IMR-90 (cell line): ENCODE data around the gene ABCA7. TPM values are rescaled to one million over a fixed set of nuclear protein-coding genes. Genes with fewer than 3 reads are reported as not detected.
A peak's percentile ranks its signal among the peaks of the same experiment; 100 is the strongest.

Source experiments
- ATAC-seq: fragments of 200-7000 bp; cut with Tn5 transposase; 2 replicates; pipeline ENCODE4 v1.9.1; 2020; ENCODE audit warnings: low read depth, mild to moderate bottlenecking, moderate library complexity
- BruUV-seq: library from RNA; stranded (reverse); fragments of 400-500 nt; replicated peaks from 2 replicates; lab custom pipeline; 2021; lab: Mats Ljungman, UMichigan
- CTCF ChIA-PET: fragments of 300-600 bp; formaldehyde crosslinking; extraction: SDS; loops from one replicate; lab custom pipeline; 2021; ENCODE audit warnings: antibody characterized with exemption; lab: Yijun Ruan, JAX
- POLR2A ChIA-PET: fragments of 300-600 bp; sonication (Branson Sonifier 250); formaldehyde crosslinking; loops from one replicate; lab custom pipeline; 2022; ENCODE audit warnings: antibody characterized with exemption; ENCODE audit not compliant: unreplicated experiment; lab: Charles Lee
- DNase-seq: peaks from one replicate; pipeline ENCODE4 v3.0.0; 2013
- H2AFZ ChIP-seq: replicated peaks from 2 replicates; pipeline ENCODE3; 2013; ENCODE audit warnings: low read length, mild to moderate bottlenecking; ENCODE audit not compliant: poor library complexity
- H2AK5ac ChIP-seq: 2 replicates; pipeline ENCODE4 v1.6.1; 2013; ENCODE audit warnings: low read depth, low read length, inconsistent platforms
- H2AK9ac ChIP-seq: replicated peaks from 2 replicates; pipeline ENCODE3; 2013; ENCODE audit warnings: mild to moderate bottlenecking, low read depth, low read length, moderate library complexity; ENCODE audit not compliant: poor library complexity
- H2BK120ac ChIP-seq: 2 replicates; pipeline ENCODE4 v1.6.1; 2013; ENCODE audit warnings: low read depth, low read length, inconsistent platforms
- H2BK15ac ChIP-seq: 3 replicates; pipeline ENCODE4 v1.6.1; 2013; ENCODE audit warnings: low read depth, low read length, inconsistent platforms
- H2BK20ac ChIP-seq: 2 replicates; pipeline ENCODE4 v1.6.1; 2013; ENCODE audit warnings: low read depth, mild to moderate bottlenecking, inconsistent platforms, low read length, moderate library complexity
- H2BK5ac ChIP-seq: 2 replicates; pipeline ENCODE4 v1.6.1; 2013; ENCODE audit warnings: mild to moderate bottlenecking, low read depth, low read length, inconsistent platforms; ENCODE audit not compliant: poor library complexity, severe bottlenecking
- H3K14ac ChIP-seq: replicated peaks from 2 replicates; pipeline ENCODE4 v1.6.1; 2013; ENCODE audit warnings: low read depth, low read length, inconsistent platforms
- H3K18ac ChIP-seq: 2 replicates; pipeline ENCODE4 v1.6.1; 2013; ENCODE audit warnings: low read depth, low read length, control low read depth
- H3K23ac ChIP-seq: 2 replicates; pipeline ENCODE4 v1.6.1; 2013; ENCODE audit warnings: low read depth, low read length, inconsistent platforms
- H3K27ac ChIP-seq: 2 replicates; pipeline ENCODE4 v1.5.1; 2013; ENCODE audit warnings: mild to moderate bottlenecking, control low read depth, low read length; ENCODE audit not compliant: insufficient read depth
- H3K27me3 ChIP-seq: 2 replicates; pipeline ENCODE4 v1.6.1; 2013; ENCODE audit warnings: low read length; ENCODE audit not compliant: control insufficient read depth, insufficient read depth
- H3K36me3 ChIP-seq: 2 replicates; pipeline ENCODE4 v1.6.1; 2013; ENCODE audit warnings: low read length, mixed read lengths; ENCODE audit not compliant: control insufficient read depth, insufficient read depth
- H3K4ac ChIP-seq: 2 replicates; pipeline ENCODE4 v1.6.1; 2013; ENCODE audit warnings: low read depth, low read length, inconsistent platforms
- H3K4me1 ChIP-seq: 2 replicates; pipeline ENCODE4 v1.6.1; 2013; ENCODE audit warnings: low read length, mixed read lengths; ENCODE audit not compliant: control insufficient read depth, insufficient read depth
- H3K4me2 ChIP-seq: 2 replicates; pipeline ENCODE4 v1.6.1; 2013; ENCODE audit warnings: low read depth, mild to moderate bottlenecking, control low read depth, low read length, moderate library complexity
- H3K4me3 ChIP-seq: 2 replicates; pipeline ENCODE4 v1.5.1; 2013; ENCODE audit warnings: low read depth, mild to moderate bottlenecking, control low read depth, low read length, moderate library complexity; ENCODE audit not compliant: insufficient read depth
- H3K56ac ChIP-seq: 2 replicates; pipeline ENCODE4 v1.6.1; 2013; ENCODE audit warnings: low read length, inconsistent platforms; ENCODE audit not compliant: insufficient read depth; ENCODE audit errors: extremely low read depth
- H3K79me1 ChIP-seq, 2 experiments: 2 replicates each; pipeline ENCODE4 v1.6.1; 2013; ENCODE audit warnings: low read length in 2 of 2, inconsistent platforms in 1 of 2, low read depth in 1 of 2
- H3K9ac ChIP-seq: 2 replicates; pipeline ENCODE4 v1.6.1; 2013; ENCODE audit warnings: low read depth, low read length, control low read depth
- H3K9me1 ChIP-seq: 2 replicates; pipeline ENCODE4 v1.6.1; 2013; ENCODE audit warnings: low read length, inconsistent platforms; ENCODE audit not compliant: insufficient read depth
- H3K9me3 ChIP-seq: 2 replicates; pipeline ENCODE4 v1.6.1; 2013; ENCODE audit warnings: low read length; ENCODE audit not compliant: control insufficient read depth, insufficient read depth
- H4K20me1 ChIP-seq: 2 replicates; pipeline ENCODE4 v1.6.1; 2013; ENCODE audit warnings: low read length, inconsistent platforms; ENCODE audit not compliant: insufficient read depth
- H4K5ac ChIP-seq: 2 replicates; pipeline ENCODE4 v1.6.1; 2013; ENCODE audit warnings: mild to moderate bottlenecking, low read depth, low read length, control low read depth
- H4K8ac ChIP-seq, 2 experiments: 2 replicates each; pipeline ENCODE4 v1.6.1; 2013; ENCODE audit warnings: low read depth in 2 of 2, low read length in 2 of 2, control low read depth in 1 of 2, inconsistent platforms in 1 of 2
- H4K91ac ChIP-seq: 2 replicates; pipeline ENCODE4 v1.6.1; 2013; ENCODE audit warnings: low read depth, low read length, inconsistent platforms; ENCODE audit not compliant: insufficient read depth
- BHLHE40 ChIP-seq: fragments of 150-350 bp; IDR thresholded peaks from 2 replicates; pipeline ENCODE4 v1.6.1; 2016; ENCODE audit warnings: mild to moderate bottlenecking, low read depth, low read length
- CEBPB ChIP-seq: IDR thresholded peaks from 2 replicates; pipeline ENCODE4 v1.6.1; 2012; ENCODE audit warnings: low read depth, low read length, improper control_type of control experiment
- CHD1 ChIP-seq: IDR thresholded peaks from 2 replicates; pipeline ENCODE4 v1.6.1; 2012; ENCODE audit warnings: low read depth, low read length, improper control_type of control experiment
- ELK1 ChIP-seq: fragments of 150-350 bp; IDR thresholded peaks from 2 replicates; pipeline ENCODE4 v1.6.1; 2016; ENCODE audit warnings: low read depth, mild to moderate bottlenecking, low read length, moderate library complexity, borderline replicate concordance
- FOS ChIP-seq: fragments of 150-350 bp; IDR thresholded peaks from 2 replicates; pipeline ENCODE4 v1.6.1; 2016; ENCODE audit warnings: low read depth, low read length
- MAFK ChIP-seq: IDR thresholded peaks from 2 replicates; pipeline ENCODE4 v1.6.1; 2012; ENCODE audit warnings: low read depth, low read length, improper control_type of control experiment
- MAZ ChIP-seq: IDR thresholded peaks from 2 replicates; pipeline ENCODE4 v1.6.1; 2012; ENCODE audit warnings: low read depth, mild to moderate bottlenecking, low read length, improper control_type of control experiment, moderate library complexity, borderline replicate concordance
- NFE2L2 ChIP-seq: fragments of 150-350 bp; IDR thresholded peaks from 2 replicates; pipeline ENCODE4 v1.6.1; 2016; ENCODE audit warnings: low read depth, mild to moderate bottlenecking, low read length
- RCOR1 ChIP-seq: IDR thresholded peaks from 2 replicates; pipeline ENCODE4 v1.6.1; 2012; ENCODE audit warnings: mild to moderate bottlenecking, low read length, improper control_type of control experiment; ENCODE audit not compliant: insufficient replicate concordance
- RFX5 ChIP-seq: IDR thresholded peaks from 2 replicates; pipeline ENCODE4 v1.8.0; 2012; ENCODE audit warnings: low read depth, mild to moderate bottlenecking, low read length, moderate library complexity
- SMC3 ChIP-seq: fragments of 150-350 bp; IDR thresholded peaks from 2 replicates; pipeline ENCODE4 v1.6.1; 2016; ENCODE audit warnings: low read depth, mild to moderate bottlenecking, antibody characterized with exemption, low read length, moderate library complexity
- USF2 ChIP-seq: fragments of 150-350 bp; IDR thresholded peaks from 2 replicates; pipeline ENCODE4 v1.6.1; 2017; ENCODE audit warnings: mild to moderate bottlenecking, antibody characterized with exemption, low read length, low read depth
- WGBS, 2 experiments: methylation state at CpG; one replicate each; pipeline versions ENCODE4 v1.1.5 to v1.1.7; 2013; ENCODE audit warnings: missing lambda C conversion rate in 2 of 2; ENCODE audit not compliant: insufficient read length in 1 of 2; ENCODE audit errors: extremely low coverage in 2 of 2; 5-methylcytosine and 5-hydroxymethylcytosine counted together
- dilution Hi-C: fragments of 300-500 bp; cut with HindIII; formaldehyde crosslinking; loops from one replicate; pipeline ENCODE4 v1.14.3; 2018; ENCODE audit warnings: low sequenced_read_pairs; ENCODE audit not compliant: unreplicated experiment
- in situ Hi-C: fragments of 300-500 bp; cut with MboI; formaldehyde crosslinking; loops from 3 replicates; pipeline ENCODE4 v1.14.3; 2019; ENCODE audit warnings: low sequenced_read_pairs, inconsistent platforms, mixed read lengths
- intact Hi-C: fragments of 100-400 bp; cut with micrococcal nuclease; formaldehyde crosslinking; loops from 2 replicates; pipeline ENCODE4 v1.10.0; 2022
- polyA plus RNA-seq, 3 experiments: library from polyadenylated mRNA; depleted of rRNA; stranded (reverse); fragments of >200 nt; gene quantifications; 2 replicates each; pipeline ENCODE4 v1.2.3, GENCODE V29; 2012; ENCODE audit warnings: low replicate concordance in 1 of 3
- total RNA-seq: library from RNA; depleted of rRNA; stranded (reverse); fragments of >200 nt; gene quantifications from 2 replicates; pipeline ENCODE4 v1.2.3, GENCODE V29; 2012

ABCA7 gene
- total and polyA plus RNA-seq, 2 of the 4 experiments (the other 2 are of a cell fraction): 0.36 to 3.3 TPM

GRCh38 chr19:1000591-1001537 is 39.0 kb upstream of the ABCA7 start (continued):
- no peak for TF ChIP-seq MAFK
- no peak for TF ChIP-seq RFX5

- Histone ChIP-seq H3K79me1 (no peaks in the 10 kb centered on the region; a peak in 1 of 4 replicates), H3K27me3 (peaks cover 34% of the 10 kb centered on the region), H2BK5ac (no peak overlapping the region), H2AK5ac (no peak overlapping the region), H3K9ac (no peak overlapping the region), H3K4me2 (no peak overlapping the region), H3K4me3 (no peak overlapping the region), H2BK15ac (peak overlapping the region; percentile 59; the same call in 1 of the 3 replicates), H3K36me3 (no peaks in the 10 kb centered on the region), H3K4me1 (no peaks in the 10 kb centered on the region), H4K8ac (no peak overlapping the region), H4K5ac (no peak overlapping the region), H2AK9ac (peak overlapping the region; percentile 78), H3K27ac (no peak overlapping the region), H3K14ac (no peak overlapping the region), H3K23ac (no peak overlapping the region), H3K18ac (no peak overlapping the region), H3K9me1 (no peaks in the 10 kb centered on the region), H2BK120ac (no peak overlapping the region), H4K20me1 (0 out of 2 replicates have a peak, but pooled peaks cover 11% of the 10 kb centered on the region), H3K4ac (no peak overlapping the region), H3K56ac (no peak overlapping the region), H2BK20ac (no peak overlapping the region), H3K9me3 (no peaks in the 10 kb centered on the region), H4K91ac (no peak overlapping the region), H2AFZ (peak overlapping the region; percentile 64)
- in situ Hi-C loops (no loop called here), dilution Hi-C loops (no loop called here), intact Hi-C loops (loop anchor here (1.0 kb wide), 1 partner anchor 80 kb away; no protein-coding TSS in a partner anchor)
- BruUV-seq: no TSS peak
- ATAC-seq (peak; percentile 82), DNase-seq (no peak)
- CTCF ChIA-PET: interaction anchor here (0.7 to 0.8 kb wide), 2 partner anchors 78 to 147 kb away, joined by 3 to 5 read pairs; no protein-coding TSS in a partner anchor
- WGBS, 2 experiments: 11% methylated on average over 3 of the region's 20 CpGs; no CpG with 5 or more reads in 1 of the 2 experiments
- POLR2A ChIA-PET: no interaction called here
- TF ChIP-seq SMC3: peak; percentile 58
- no peak for TF ChIP-seq RCOR1
- peak; percentile 44; the same call in 1 of the 2 replicates for TF ChIP-seq MAZ
- no peak for TF ChIP-seq CEBPB
- TF ChIP-seq FOS: no peak
- no peak for TF ChIP-seq RFX5
- TF ChIP-seq USF2: no peak
- no peak for TF ChIP-seq ELK1
- no peak for TF ChIP-seq CHD1
- TF ChIP-seq NFE2L2: no peak
- TF ChIP-seq BHLHE40: no peak
Measured at GRCh38 chr19:1001538-1002166, 38.3 kb upstream of the ABCA7 start.
